ENCODE results near the gene MAGI2.
"Not testable (repeated sequence)": the region's sequence is repeated elsewhere in the genome, so short reads cannot be mapped to it uniquely, and the experiment has no call there.

The MAGI2 gene

DNA sequence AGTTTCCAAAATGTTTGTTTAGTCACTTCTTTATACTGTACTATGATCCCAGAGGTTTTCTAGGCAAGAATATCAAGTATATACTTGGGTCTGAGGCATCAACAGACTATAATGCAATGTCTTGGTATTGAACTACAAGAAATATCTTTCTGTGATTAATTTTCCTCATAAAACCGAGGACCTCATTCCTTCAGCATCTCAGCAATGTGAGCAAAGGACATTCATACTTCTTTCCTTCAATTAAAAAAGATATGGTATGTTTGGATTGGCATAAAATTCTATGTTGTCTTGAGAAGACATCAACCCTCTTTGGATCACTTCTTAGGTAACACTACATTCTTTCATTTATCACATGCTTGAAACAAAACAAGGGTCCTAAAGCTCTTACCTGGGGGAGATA, 1130.3 kb downstream of the MAGI2 start:
- DNase-seq: no peak

DNA sequence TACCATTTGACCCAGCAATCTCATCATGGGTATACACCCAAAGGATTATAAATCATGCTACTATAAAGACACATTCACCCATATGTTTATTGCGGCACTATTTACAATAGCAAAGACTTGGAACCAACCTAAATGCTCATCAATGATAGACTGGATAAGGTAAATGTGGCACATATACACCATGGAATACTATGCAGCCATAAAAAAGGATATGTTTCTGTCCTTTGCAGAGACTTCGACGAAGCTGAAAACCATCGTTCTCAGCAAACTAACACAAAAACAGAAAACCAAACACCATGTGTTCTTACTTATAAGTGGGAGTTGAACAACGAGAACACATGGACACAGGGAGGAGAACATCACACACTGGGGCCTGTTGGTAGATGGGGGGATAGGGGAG, 1131.2 kb downstream of the MAGI2 start:
- not testable (repeated sequence) for DNase-seq

DNA sequence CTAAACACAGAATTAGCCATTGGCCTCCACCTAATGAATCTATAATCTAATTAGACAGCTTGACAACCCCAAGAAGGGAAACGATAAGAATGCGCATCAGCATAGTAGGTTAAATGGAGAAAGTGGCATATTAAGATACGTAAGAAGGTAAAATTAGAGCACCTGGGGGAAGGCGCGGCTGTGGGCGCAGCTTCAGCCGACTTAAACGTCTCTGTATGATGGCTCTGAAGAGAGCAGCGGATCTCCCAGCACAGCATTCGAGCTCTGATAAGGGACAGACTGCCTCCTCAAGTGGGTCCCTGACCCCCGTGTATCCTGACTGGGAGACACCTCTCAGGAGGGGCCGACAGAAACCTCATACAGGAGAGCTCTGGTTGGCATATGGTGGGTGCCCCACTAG, 1136.1 kb downstream of the MAGI2 start:
- DNase-seq: no peak

DNA sequence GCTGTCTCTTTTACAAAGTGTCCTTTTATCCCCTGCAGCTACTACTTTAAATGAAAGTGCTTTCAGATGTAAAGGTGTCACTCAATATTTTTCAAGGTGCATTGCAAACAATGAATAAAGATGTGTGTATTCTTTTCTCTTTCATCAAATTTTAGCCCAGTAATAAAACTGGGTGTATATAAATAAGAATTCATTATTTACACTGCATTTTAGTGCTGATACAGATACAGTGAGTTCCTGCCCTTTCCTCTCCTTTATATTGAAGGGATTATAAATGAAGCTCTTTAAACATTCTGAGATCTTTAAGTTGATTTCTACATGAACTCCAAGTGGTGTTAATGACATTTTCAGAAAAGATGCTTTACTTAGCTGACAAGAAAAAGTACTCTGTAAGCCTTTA, 1137.4 kb downstream of the MAGI2 start:
- DNase-seq: no peak

DNA sequence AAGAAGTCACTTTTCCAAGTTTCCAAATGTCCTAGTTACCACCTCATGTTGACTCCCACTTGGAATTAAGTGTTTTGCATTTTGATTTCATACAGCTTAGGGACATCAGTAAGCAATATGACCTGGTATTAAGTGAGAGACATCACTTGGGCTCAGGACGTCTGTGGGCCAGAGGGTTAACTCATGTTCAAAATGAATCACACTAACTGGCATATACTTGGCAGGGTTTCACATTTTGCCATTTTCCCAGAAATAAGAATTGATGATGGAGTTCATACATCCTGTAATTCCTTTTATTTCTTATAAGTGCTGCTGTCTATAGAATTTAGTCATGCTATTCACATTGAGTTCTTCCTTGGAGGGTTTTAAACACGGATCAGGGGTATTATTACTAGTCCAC, 1138.3 kb downstream of the MAGI2 start:
- DNase-seq: no peak

DNA sequence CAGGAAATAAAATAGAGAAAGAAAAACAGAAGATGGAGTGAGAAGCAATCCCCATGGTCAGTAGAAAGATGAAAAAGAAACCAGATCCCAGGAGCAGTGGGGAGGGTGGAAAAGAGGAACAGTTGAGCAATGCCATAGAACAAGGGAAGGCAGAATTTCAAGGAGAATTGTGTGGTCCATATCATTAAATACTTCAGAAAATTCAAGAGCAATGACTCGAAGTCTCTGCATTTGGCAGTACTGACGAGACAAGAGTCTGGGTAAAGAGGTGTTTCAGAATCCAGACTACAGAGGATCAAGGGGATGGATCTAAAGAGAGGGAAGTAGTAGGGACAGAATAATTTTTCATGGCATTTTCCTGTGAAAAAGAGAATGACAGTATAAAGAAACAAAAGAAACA, 1142.3 kb downstream of the MAGI2 start:
- DNase-seq: no peak

DNA sequence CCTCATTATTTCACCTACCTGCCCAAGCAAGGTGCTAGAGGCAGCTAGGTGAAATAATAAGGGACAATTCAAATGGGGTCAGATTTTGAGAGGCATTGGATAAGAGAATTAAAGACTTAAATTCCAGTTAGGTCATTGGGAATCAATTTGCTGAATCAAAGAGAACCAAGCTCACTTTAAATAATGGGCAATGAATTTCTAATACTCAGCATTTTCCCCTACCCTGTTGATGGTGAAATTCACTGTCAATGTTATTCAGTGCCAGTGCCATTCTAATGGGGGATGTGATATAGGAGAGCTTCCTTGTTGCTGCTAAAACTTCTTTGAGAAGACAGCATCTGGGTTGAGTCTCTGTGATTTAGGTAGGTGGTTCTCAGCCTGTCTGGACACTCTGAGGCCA, 1145.6 kb downstream of the MAGI2 start:
- no peak for DNase-seq

DNA sequence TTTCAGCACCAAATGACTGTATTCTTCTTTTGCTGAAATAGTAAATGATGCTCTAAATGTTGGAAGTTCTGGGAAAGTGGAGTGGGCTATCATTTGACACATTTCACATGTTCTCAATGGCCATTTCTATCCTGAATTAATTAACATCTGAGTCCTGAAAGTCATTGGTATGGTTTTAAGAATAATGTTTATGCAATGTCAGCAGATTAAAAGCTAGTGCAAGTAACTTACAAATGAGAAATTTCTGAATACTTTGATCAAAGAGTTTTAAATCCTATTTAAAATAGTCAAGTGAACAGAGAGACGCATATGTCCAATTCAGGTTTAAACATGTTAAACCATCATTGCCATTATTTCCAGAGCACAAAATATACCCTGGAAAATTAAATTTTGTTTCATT, 1146.8 kb downstream of the MAGI2 start:
- no peak for DNase-seq

DNA sequence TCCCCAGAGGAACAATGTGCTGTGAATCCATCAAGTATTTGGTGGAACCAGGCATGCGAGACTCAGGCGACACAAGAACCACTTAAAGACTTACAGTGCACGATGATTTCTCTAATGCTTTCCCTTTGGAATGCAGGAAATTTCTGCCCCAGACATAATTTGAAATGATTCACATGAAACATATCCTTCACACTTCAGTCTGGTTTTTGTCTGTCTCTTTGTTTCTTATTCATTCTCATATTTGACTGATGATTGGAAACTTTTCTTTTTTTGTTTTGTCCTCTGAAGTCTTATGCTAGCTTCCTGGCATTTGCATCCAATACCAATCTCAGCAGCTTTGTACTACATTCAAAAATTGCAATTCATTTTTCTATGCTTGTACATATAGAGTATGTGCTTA, 1152.1 kb downstream of the MAGI2 start:
- DNase-seq: no peak

DNA sequence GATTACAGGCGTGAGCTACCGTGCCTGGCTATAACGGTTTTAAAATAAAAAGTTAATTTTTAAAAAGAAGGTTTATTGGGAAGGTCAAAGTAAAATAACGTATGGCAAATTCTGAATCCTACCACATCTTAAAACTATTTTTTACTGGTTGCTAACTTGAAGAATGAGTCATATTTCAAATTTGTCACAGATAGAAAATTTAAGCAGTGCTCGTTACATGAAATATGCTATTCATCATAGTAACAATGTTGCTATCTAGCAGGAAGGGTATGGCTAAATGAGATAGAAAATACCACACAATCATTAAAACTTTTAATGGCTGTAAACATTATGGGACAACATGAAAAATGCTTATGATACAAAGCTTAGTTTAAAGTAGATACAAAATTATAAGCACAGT, 1154.4 kb downstream of the MAGI2 start:
- DNase-seq: no peak

DNA sequence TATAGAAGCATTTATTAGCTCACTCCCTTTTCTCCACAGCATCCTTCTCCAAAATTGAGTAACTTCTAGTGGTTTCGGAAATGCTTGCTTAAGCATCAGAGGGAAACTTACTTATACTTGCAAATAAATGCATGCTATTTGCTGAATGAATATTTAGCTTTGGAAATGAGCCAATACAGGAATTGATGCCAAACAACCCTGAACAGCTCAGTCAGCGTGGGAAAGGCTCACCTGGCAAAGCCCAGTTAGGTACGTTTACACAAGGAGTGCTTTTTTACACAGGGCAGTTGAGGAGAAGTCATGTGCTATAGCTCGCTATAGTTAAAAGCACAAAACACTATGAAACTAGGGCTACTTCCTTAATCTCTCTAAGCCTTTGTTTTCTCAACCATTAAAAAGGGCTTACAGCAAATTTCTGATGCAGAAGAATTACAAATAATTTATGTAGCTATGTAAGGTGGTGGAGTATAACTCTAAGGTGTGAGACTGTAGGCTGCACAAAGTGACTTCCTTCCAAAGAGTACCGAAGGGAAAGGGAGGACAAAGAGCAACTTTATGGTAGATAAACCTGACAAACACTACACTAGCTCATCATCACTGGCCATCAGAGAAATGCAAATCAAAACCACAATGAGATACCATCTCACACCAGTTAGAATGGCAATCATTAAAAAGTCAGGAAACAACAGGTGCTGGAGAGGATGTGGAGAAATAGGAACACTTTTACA, 1156.7 kb downstream of the MAGI2 start:
- no peak for DNase-seq

DNA sequence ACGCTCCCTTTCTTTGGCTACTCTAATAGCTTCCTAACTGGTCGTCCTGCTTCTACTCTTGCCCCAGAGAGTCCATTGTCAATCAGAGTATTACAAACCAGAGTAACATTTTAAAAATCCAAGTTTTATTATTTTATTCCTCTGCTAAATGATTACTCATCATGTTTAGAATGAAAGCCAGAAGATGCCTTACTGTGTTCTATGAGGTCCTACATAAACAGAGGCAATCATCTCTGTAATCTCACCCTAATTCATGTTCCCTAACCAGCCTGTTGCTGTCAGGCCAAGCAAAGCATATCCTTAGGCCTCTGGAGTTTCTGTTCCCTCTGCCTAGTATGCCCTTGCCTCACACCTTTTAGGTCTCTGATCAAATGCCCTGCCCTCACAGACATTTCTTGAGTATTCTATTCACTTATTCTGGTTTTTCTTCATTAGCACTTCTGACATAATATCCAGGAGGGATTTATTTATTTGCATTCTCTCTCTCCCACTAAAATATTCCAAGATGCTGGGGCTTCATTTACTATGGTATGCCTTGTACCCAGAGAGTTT, 1157.3 kb downstream of the MAGI2 start:
- DNase-seq: no peak

DNA sequence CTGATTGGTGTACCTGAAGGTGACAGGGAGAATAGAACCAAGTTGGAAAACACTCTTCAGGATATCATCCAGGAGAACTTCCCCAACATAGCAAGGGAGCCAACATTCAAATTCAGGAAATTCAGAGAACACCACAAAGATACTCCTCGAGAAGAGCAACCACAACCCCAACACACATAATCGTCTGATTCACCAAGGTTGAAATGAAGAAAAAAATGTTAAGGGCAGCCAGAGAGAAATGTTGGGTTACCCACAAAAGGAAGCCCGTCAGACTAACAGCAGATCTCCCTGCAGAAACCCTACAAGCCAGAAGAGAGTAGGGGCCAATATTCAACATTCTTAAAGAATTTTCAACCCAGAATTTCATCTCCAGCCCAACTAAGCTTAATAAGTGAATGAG, 1164.0 kb downstream of the MAGI2 start:
- not testable (repeated sequence) for DNase-seq

DNA sequence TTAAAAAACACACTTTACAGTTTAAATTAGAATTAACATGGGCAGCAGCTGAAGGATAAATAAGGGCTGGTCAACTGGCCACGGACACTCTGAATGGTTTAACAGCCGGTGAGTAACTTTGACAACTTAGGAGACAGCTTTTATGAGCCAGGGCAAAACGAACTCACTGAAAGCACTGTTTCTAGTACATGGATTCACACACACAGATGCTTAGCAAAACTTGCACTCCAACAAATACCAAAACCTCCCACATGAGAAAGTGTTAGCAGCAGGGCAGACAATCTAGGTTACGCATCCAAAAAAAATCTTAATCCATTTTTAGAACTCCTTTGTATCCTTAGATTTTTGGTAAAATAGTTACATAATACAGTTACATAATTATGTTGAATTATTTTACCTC, 1168.5 kb downstream of the MAGI2 start:
- no peak for DNase-seq

DNA sequence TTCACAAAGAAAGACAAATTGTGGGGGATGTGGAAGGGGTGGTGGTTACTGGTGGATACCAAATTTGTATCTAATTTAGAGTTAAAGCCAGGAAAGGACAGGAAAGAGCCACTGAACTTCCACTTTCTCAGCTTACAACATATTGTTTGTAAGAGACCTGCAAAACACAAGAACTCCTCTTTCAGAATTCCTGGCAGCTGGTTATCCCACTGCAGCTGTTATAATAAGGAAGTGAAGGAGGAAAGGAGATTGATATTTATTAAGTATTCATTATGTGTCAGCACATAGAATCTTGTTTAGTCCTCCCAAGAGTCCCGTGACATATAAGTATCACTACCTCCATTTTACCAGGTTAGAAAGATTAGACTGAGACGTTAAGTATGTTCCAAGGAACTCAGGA, 1173.2 kb downstream of the MAGI2 start:
- DNase-seq: no peak

DNA sequence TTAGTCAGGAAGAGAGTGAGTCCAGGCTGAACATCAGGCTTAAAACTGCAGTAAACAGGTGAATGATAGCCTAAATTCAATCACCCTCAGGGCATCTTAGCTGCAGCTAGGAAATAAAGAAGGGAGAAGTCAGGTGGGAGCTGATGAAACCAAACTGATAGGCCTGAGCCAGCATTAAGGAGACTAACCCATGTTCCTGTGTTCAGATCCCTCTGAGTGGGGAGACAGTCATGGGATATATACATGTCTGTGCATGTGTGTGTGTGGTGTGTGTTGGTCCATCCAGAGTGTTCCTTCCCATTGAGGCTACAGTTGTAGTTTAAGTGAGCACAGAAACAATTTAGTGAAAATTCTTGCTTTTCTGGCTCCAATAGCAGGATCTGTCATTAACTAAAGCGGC, 1174.0 kb downstream of the MAGI2 start:
- no peak for DNase-seq

DNA sequence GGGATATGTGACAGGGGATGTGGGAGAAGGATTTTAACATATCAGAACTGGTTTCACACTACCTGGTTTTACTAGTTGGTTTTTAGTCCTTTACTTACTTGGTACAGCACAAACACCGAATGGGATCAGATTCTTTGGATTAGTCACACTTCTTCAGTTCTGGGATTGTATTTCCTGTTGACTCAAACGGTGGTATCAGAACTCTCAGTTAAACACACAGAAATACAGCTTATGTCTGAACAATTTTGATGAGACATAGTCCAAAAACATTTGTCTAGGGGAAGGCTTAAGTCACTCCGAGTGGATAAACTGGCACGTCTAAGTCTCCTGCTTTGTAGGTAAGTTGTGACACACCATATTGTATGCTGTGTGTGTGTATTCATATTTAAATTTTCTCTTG, 1174.4 kb downstream of the MAGI2 start:
- no peak for DNase-seq

DNA sequence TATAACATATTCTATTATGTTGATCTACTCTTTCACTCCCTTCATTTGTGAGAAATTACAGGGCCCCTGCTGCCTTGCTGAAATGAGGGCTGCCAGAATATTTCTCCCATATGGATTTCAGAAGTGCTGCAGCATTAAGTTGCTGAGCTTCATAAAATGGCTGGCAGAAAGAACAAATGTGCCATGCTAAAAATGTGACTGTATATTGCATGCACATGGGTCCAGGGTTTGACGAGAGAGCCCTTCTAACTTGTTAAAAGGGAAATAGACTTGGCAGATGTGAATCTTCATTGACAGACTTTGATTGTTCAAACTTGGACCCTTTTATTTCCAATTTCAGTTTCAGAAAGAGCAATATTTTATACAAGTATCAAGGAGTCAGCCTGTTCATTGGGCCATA, 1186.3 kb downstream of the MAGI2 start:
- DNase-seq: no peak

DNA sequence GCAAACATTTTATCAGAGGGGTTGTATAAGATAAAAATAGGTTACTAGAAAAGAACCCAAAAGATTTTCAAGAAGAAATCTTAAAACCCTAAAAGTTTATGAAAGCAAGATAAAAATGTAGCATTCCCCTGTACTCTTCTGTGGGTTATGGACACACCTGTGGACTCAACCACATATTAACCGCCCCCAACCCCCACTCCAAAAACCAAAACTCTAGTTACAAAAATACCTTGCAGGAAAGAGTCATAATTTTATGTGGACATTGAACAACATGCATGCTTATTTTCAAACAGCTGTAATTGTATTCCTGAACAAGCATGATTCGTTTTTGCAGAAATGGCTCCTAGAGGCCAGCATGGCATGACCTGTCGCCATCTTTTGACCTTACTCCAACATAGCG, 1188.0 kb downstream of the MAGI2 start:
- no peak for DNase-seq

DNA sequence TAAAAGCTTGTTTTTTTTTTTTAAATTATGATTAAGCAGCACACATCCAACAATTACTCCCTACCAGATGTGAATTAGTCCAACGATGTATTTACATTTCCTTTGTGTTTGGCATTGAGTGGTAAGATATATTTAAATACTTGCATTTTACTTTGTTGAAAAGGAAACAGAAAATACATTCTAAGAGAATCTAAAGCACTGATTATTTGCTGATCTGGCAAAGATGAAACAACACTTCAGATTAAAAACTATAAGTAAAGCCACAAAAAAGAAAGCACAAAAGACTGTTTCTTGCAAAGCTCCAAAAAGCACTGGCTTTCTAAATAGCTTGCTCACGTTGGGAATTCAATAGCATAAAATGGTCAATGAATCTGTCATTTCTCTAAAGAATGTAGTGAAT, 1188.4 kb downstream of the MAGI2 start:
- DNase-seq: no peak

DNA sequence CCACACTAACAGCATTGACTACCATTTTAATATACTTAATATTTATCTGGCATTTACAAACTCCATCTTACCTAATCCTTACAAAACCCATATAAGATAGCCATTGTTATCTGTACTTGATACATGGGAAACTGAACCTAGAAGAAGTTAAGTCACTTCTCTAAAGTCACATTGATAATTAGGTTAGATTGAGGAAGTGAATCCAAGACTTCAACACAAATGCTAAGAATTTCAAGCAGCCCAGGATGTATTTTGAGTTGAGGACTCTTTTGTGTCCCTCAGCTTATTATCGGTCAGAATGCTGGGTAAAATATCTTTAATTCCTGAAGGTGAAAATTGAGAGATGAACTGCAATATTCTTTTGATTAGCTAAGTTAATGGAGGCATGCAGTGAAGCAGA, 1189.4 kb downstream of the MAGI2 start:
- no peak for DNase-seq

DNA sequence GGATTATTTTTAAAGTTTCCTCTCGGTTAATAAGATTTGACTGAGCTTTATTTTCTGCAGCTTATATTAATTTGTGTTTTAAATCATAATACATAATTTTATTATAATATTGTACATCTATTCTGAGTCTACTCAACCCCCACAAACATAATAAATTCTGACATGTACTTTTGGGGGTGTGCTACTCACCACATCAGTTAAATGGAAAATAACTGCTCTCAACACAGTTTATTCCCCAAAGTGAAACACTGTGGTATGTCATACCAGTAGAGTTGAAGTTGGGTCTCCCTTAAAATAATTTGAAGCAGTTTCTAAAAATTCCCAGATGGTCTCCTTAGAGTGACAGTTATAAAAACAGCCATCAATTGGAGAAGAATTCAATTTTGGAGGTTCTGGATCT, 1191.7 kb downstream of the MAGI2 start:
- no peak for DNase-seq

DNA sequence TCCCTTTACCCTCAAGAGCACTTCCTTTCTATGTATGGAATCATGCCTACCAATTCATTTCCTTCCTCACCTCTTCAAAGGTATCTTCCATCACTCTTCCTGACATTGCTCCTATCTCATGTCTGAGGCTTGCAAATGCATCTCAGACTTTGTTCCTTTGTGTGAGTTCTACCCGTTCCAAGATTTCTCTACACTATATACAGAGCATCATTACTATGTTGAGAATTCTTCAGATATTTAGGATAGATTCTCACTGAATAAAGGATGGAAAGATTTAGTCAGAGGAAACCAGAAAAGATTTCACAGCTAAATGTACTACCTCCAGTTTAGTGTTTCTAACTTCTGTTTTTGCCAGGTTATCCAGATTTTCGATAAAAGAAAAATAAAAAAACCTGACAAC, 1192.2 kb downstream of the MAGI2 start:
- DNase-seq: no peak

DNA sequence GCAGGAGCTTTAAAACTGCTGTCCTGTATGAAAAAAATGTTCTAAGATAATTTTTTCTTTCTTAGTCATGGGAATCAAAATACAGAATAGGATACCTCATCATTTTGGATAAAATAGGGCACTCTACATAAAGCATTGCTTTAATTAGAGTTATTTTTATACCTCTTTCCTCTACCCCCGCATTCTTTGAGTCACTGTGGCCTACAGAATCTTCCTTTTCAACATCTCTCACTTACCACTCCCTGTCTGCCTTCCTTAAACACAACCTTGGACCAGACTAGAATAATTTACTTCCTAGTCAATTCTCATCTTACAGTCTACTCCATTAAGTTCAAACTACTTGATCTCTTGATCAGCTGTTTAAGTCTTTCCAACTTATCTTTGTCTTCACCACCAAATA, 1192.6 kb downstream of the MAGI2 start:
- DNase-seq: no peak

DNA sequence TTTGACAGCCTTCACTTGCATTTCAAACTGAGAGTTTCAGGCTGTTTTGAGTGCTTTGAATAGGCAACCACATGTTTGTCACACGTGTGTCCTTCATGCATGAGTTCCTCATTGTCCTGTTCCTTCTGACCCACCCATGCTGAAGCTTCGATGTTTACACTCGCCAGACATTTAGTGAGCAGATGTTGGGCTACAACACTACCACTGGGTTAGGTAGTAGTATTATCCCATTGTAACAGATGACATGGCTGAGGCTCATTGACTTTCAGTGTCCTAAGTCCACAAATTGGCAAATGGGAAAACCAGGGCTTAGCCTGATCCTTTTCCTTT, 1198.8 kb downstream of the MAGI2 start:
- DNase-seq: no peak

Data from activated naive CD4-positive, alpha-beta T cell (primary cell).